ENCODE measurements around the gene LOXL1.
"Not testable (repeated sequence)": the region's sequence is repeated elsewhere in the genome, so short reads cannot be mapped to it uniquely, and the experiment has no call there.

LOXL1 gene

GRCh38 chr15:73955861-73956742 is 29.8 kb downstream of the LOXL1 start:
- no peak for DNase-seq

DNA sequence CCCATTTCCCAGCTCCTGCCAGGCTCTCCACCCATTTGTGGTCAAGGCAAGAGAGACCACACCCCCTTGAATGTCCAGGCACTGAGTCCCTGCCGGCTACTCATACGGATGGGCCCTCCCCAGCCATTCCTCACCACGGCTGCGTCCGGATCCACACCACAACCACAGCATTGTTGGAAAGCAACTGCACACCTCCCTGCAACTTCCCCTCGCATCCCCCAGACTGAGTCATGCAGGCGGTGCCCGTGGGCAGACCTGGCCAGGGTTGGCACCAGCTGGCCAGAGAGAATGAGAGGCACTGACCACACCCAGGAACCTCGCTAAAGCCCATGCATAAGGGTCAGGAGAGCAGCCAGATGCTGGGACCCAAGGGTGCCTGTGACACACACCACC is 30.5 kb downstream of the LOXL1 start:
- no peak for DNase-seq

GRCh38 chr15:73957276-73957675 is 31.0 kb downstream of the LOXL1 start:
- DNase-seq = no peak

DNA sequence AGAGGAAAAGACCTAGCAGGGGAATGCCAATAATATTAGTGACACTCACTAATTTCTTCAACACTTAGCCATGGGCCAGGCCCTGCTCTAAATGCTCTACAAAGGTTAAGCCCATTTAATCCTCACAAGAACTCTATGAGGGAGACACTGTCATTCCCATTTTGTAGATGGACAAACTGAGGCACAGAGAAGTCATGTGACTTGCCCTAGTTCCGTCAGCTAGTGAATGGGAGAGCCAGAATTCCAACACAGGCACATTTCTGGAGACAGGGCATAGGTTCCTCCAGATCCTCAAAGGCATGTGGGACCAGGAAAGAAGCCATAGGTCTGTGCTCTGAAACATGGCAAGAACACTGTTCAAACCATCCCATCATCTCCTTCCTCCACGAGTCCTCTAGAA is 31.5 kb downstream of the LOXL1 start:
- DNase-seq = no peak

- DNase-seq = peak in 1 of 2 experiments; percentile 5
These were observed 32.8 kb downstream of the LOXL1 start for GRCh38 chr15:73959012-73959581.

DNA sequence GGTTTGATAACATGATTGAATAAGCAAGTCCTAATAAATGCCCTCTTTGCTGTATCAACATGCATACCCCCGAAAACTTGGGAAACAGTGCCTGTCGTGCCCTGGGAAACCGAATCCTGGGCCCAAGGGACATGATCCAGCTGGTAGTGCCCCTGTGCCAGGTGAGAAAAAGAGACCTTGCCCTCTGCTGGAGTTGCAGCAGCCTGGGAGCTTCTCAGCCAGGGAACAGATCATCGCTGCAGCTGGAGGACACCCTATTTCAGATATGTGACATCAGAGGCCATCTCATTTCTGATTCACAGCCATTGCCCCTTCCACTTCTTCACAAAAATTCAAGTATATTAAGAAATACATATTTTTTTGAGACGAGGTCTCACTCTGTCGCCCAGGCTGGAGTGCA is 33.5 kb downstream of the LOXL1 start:
- no peak for DNase-seq

DNA sequence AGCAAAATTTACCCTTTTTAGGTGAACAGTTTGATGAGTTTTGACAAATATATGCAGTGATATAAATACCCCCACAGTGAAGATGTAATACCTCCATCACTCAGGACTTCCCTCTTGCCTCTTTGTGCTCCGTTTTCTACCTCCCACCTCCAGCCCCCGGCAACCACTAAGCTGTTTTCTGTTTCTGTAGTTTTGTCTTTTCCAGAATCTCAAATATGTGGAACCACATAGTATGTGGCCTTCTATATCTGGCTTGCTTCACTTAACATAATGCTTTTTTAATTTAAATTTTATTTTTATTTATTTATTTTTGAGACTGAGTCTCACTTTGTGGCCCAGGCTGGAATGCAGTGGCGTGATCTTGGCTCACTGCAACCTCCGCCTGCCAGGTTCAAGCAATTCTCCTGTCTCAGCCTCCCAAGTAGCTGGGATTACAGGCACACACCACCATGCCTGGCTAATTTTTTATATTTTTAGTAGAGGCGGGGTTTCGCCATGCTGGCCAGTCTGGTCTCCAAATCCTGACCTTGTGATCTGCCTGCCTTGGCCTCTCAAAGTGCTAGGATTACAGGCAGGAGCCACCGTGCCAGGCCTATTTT is 34.3 kb downstream of the LOXL1 start:
- DNase-seq = not testable (repeated sequence)

- DNase-seq = no peak
These were observed 36.2 kb downstream of the LOXL1 start for GRCh38 chr15:73962433-73962832.

DNA sequence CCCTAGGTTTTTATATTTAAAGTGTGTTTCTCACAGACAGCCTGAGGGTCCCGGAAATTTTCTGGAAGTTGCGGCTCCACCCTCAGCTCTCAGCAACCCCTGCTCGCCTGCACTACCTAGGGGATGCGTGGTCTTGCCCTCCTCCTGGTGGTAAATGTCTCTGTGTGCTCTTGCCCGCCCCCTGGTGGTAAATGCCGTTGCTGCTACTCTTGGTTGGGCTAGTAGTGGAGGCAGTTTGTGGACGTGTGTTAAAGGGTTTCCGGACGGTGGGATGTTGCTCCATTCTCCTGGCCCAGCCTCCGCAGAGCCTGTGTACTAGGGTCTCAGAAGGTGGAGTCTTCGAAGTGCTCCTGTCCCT is 38.5 kb downstream of the LOXL1 start:
- peak; percentile 31 to 69 for DNase-seq

GRCh38 chr15:73965094-73965757 is 39.0 kb downstream of the LOXL1 start:
- DNase-seq = no peak

- DNase-seq = no peak
These were observed 39.5 kb downstream of the LOXL1 start for GRCh38 chr15:73965758-73966113.

DNA sequence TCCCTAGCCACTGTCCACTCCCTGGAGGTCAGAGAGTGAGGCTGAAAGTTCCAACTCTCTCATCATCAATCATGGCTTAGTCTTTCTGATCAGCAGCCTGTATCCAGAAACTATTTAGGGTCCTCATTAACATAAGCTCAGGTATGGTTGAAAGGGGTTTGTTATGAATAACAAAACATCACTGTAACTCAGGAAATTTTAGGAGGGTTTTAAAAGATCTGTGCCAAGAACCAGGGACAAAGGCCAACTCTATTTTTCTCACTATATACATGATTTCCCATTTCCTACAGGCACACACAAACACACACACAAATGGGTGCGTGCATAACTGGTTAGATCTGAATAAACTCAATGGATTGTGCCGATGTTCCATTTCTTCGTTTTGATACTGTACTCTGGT is 42.2 kb downstream of the LOXL1 start:
- DNase-seq = no peak

DNA sequence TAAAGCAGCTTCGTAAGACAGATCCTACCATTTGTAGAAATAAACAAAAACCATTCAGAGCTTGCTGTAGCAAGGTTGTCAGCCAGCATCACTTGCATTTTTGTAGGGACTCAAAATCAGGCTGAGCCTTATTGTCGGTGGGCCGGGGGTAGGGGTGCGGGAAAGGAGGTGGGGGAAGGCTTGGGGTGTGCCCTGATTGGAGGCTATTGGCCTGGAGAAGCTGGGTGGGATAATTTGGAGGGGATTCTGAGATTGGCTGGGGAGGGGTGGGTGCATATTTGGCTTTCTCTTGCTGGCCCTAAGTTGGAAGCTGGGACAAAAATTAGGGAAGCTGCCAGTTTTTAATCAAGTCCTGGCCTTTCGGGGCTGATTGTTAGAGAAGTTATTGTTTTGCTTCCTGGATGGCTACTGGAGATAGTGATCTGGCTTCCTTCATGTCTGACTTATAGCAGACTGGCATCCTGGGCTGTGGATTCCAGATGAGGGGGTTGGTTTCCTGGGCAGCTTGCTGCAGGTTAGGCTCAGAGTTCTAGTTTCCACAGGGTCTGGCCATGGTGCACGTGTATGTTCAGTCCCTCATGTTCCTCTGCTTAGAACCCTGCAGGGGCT is 43.0 kb downstream of the LOXL1 start:
- no peak for DNase-seq

DNA sequence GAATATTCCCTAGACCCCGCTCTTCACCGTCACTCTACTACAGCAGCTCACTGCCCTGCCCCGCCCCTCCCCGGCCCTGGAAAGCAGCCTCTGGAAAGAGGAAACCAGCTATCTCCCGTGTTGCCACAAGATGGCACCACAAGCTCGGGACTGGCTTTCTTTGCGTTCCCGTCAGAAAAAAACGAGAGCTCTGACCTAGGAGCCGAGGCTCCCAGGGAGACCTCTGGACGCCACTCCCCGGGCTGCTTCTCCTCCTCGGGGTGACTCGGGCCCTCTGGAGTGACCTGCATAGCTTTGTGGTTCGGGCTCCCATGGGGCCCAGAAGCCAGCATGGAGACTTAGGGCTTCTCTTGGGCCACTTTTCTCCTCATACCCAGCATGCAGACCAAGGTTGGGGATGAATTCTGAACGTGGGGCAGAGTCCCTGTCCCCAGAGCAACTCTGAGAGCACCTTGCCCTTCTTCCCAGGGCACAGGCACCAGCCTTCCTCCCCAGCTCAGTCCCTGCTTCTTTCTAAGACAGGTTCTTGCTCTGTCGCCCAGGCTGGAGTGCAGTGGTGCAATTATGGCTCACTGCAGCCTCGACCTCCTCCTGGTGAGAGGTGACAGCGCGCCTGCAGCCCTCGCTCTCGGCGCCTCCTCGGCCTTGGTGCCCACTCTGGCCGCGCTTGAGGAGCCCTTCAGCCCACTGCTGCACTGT is 46.9 kb downstream of the LOXL1 start:
- DNase-seq = peak; percentile 70 to 90

DNA sequence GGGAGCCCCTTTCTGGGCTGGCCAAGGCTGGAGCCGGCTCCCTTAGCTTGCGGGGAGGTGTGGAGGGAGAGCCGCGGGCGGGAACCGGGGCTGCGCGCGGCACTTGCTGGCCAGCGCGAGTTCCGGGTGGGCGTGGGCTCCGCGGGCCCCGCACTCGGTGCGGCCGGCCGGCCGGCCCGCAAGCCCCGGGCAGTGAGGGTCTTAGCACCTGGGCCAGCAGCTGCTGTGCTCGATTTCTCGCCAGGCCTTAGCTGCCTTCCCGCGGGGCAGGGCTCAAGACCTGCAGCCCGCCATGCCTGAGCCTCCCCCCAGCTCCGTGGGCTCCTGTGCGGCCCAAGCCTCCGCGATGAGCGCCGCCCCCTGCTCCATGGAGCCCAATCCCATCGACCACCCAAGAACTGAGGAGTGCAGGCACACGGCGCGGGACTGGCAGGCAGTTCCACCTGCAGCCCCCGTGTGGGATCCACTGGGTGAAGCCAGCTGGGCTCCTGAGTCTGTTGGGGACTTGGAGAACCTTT is 47.5 kb downstream of the LOXL1 start:
- not testable (repeated sequence) for DNase-seq

DNA sequence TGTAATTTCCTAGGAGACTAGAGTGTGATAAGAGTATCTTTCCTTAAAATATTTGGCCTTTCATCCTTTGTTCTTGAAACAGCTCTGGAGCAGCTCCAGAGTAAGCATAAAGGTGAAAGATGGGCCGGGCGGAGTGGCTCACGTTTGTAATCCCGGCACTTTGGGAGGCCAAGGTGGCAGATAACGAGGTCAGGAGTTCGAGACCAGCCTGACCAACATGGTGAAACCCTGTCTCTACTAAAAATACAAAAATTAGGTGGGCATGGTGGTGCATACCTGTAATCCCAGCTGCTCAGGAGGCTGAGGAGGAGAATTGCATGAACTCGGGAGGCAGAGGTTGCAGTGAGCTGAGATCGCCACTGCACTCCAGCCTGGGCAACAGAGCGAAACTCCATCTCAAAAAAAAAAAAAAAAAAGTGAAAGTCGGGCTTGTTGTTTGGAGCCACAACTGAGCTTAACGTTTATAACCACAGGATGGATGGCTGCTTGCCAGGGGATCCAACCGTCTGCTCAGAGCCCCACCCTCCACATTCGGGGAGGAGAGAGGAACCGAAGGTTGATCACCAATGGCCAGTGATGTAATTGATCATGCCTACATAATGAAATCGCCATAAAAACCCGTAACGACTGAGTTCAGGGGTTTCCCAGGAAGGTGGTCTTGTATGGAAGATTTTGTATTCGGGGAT is 49.3 kb downstream of the LOXL1 start:
- peak in 1 of 2 experiments; percentile 31 for DNase-seq

- no peak for DNase-seq
These were observed 52.6 kb downstream of the LOXL1 start for GRCh38 chr15:73978896-73979295.

GRCh38 chr15:73979636-73980035 is 53.4 kb downstream of the LOXL1 start:
- no peak for DNase-seq

- no peak for DNase-seq
These were observed 55.5 kb downstream of the LOXL1 start for GRCh38 chr15:73981761-73982221.

DNA sequence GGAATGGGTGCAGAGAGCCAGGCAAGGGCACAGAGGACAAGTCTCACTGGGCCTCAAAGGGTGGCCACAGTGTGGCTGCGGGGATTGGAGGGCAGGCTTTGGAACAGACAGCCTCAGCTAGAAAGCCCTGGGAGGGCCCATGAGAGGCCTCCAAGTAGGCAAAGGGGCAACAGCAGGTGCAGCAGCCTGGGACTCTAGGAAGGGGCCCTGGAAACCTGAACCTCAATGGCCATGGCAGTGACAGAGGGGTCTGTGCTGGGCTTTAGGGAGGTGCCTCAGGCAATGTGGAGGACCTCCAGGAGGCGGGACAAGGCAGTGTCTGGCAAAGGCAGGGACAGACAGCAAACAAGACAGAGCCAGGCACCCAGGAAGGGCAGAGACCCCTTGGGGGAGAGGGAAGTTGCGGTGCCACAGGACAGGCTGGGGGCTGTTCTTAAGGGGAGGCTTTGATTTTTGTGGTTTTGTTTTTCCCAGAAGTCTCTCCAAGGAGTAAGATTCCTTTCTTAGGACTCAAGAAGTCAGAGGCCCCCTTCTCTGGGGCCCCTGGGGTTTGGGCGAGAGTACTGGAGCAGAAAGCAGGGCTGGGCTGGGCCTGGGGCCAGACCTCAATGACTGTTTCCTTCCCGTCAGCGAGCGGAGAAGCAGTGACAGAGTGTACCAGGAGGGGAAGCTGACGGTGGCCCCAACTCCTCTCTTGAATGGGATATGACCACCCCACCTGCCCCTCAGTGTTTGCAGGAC is 56.1 kb downstream of the LOXL1 start:
- DNase-seq = peak; percentile 17 to 56

GRCh38 chr15:73983211-73983727 is 57.0 kb downstream of the LOXL1 start:
- peak; percentile 68 to 85 for DNase-seq
